OCI-LY1 (cell line): ENCODE results near the gene ZC3H18.

Source experiments
- H2AFZ ChIP-seq: fragments of 200-600 bp; sonication (generic), shearing (Covaris generic); 2 replicates; pipeline ENCODE4 v1.6.0; 2014; ENCODE audit warnings: antibody characterized with exemption, mild to moderate bottlenecking, low read length
- H3F3A ChIP-seq: fragments of 200-600 bp; sonication (generic), shearing (Covaris generic); 2 replicates; pipeline ENCODE4 v1.6.0; 2014; ENCODE audit warnings: mild to moderate bottlenecking, antibody characterized with exemption, low read length, moderate library complexity; ENCODE audit not compliant: insufficient read depth
- H3K27ac ChIP-seq: fragments of 200-600 bp; sonication (generic); 2 replicates; pipeline ENCODE4 v1.5.1; 2014; ENCODE audit warnings: low read length, mixed run types, mild to moderate bottlenecking, low read depth; ENCODE audit not compliant: poor library complexity, severe bottlenecking
- H3K27me3 ChIP-seq: fragments of 200-600 bp; sonication (generic); 2 replicates; pipeline ENCODE4 v1.6.0; 2014; ENCODE audit warnings: antibody characterized with exemption, mild to moderate bottlenecking, low read length, moderate library complexity; ENCODE audit not compliant: insufficient read depth
- H3K36me3 ChIP-seq: fragments of 200-600 bp; sonication (generic); 2 replicates; pipeline ENCODE4 v1.6.1; 2014; ENCODE audit warnings: mild to moderate bottlenecking, antibody characterized with exemption, low read length, moderate library complexity, mixed read lengths; ENCODE audit not compliant: insufficient read depth
- H3K4me1 ChIP-seq: fragments of 200-600 bp; sonication (generic); 2 replicates; pipeline ENCODE4 v1.5.1; 2014; ENCODE audit warnings: mild to moderate bottlenecking, low read length, moderate library complexity; ENCODE audit not compliant: insufficient read depth, severe bottlenecking
- H3K4me2 ChIP-seq: fragments of 200-600 bp; sonication (generic), shearing (Covaris generic); 2 replicates; pipeline ENCODE4 v1.6.1; 2014; ENCODE audit warnings: low read length
- H3K4me3 ChIP-seq: fragments of 200-600 bp; sonication (generic); 2 replicates; pipeline ENCODE4 v1.5.1; 2014; ENCODE audit warnings: low read length, low read depth, mild to moderate bottlenecking, mixed read lengths; ENCODE audit not compliant: poor library complexity, severe bottlenecking
- H3K79me2 ChIP-seq: fragments of 200-600 bp; shearing (Covaris generic); 2 replicates; pipeline ENCODE4 v1.6.1; 2016; ENCODE audit warnings: mixed run types, low read length, mixed read lengths; ENCODE audit not compliant: insufficient read depth
- H3K9ac ChIP-seq: fragments of 200-600 bp; sonication (generic), shearing (Covaris generic); 2 replicates; pipeline ENCODE4 v1.6.1; 2014; ENCODE audit warnings: mild to moderate bottlenecking, low read length, mixed read lengths
- H3K9me2 ChIP-seq: fragments of 200-600 bp; sonication (generic), shearing (Covaris generic); 2 replicates; pipeline ENCODE4 v1.6.1; 2014; ENCODE audit warnings: low read depth, mild to moderate bottlenecking, low read length, mixed read lengths
- H3K9me3 ChIP-seq: fragments of 200-600 bp; shearing (Covaris generic); 2 replicates; pipeline ENCODE4 v1.6.1; 2014; ENCODE audit warnings: low read length, mixed read lengths
- H4K20me1 ChIP-seq: fragments of 200-600 bp; sonication (generic), shearing (Covaris generic); 2 replicates; pipeline ENCODE4 v1.6.0; 2016; ENCODE audit warnings: mild to moderate bottlenecking, low read length; ENCODE audit not compliant: insufficient read depth
- CTCF ChIP-seq: fragments of 200-600 bp; sonication (generic), shearing (Covaris generic); IDR thresholded peaks from 2 replicates; pipeline ENCODE4 v1.5.1; 2017; ENCODE audit warnings: mild to moderate bottlenecking, antibody characterized with exemption, low read length, moderate library complexity, mixed read lengths
- EZH2 ChIP-seq: fragments of 200-600 bp; sonication (generic), shearing (Covaris generic); IDR thresholded peaks from 2 replicates; pipeline ENCODE4 v1.8.0; 2017; ENCODE audit warnings: borderline replicate concordance, mixed run types, mild to moderate bottlenecking, antibody characterized with exemption, low read length, moderate library complexity, mixed read lengths

ZC3H18 gene

GRCh38 chr16:88638323-88639230 lies 68.4 kb downstream of the ZC3H18 start, which contains the start of gene IL17C:
Gene IL17C (plus strand): TSS chr16:88638572. CDS start chr16:88638642, 70 bp downstream.
- no peak for TF ChIP-seq EZH2
- no peak for TF ChIP-seq CTCF
- no peak within 1 kb of the TSS; the same call in 1 of the 2 replicates for H3K9ac ChIP-seq
- peaks cover 16% of the 10 kb centered on the region for H3K27me3 ChIP-seq
- no peaks in the 10 kb centered on the region for H3K79me2 ChIP-seq
- no peaks in the 10 kb centered on the region for H4K20me1 ChIP-seq
- H3K4me2 ChIP-seq: peak within 1 kb of the TSS; percentile 23; the same call in 1 of the 2 replicates
- no peaks in the 10 kb centered on the region for H3F3A ChIP-seq
- H2AFZ ChIP-seq: no peak within 1 kb of the TSS
- peaks cover 45% of the 10 kb centered on the region for H3K4me1 ChIP-seq
- H3K27ac ChIP-seq: peak within 1 kb of the TSS; percentile 50
- H3K36me3 ChIP-seq: peaks cover 13% of the 10 kb centered on the region
- no peak within 1 kb of the TSS for H3K4me3 ChIP-seq
- no peaks in the 10 kb centered on the region for H3K9me2 ChIP-seq
- H3K9me3 ChIP-seq: no peaks in the 10 kb centered on the region

- Histone ChIP-seq H3K27ac (peak overlapping the region; percentile 50), H3K79me2 (no peaks in the 10 kb centered on the region), H3F3A (no peaks in the 10 kb centered on the region), H3K9me2 (no peaks in the 10 kb centered on the region), H3K36me3 (peaks cover 22% of the 10 kb centered on the region), H2AFZ (no peak overlapping the region), H3K4me2 (no peak overlapping the region; the same call in 1 of the 2 replicates), H3K4me3 (no peak overlapping the region), H3K9me3 (no peaks in the 10 kb centered on the region), H4K20me1 (no peaks in the 10 kb centered on the region), H3K9ac (no peak overlapping the region; the same call in 1 of the 2 replicates), H3K4me1 (peaks cover 37% of the 10 kb centered on the region), H3K27me3 (peaks cover 16% of the 10 kb centered on the region)
- TF ChIP-seq EZH2: no peak
- TF ChIP-seq CTCF: no peak
Measured at GRCh38 chr16:88639231-88640038, 69.2 kb downstream of the ZC3H18 start.

- Histone ChIP-seq H3K27ac (peak overlapping the region; percentile 33), H3K9me3 (no peaks in the 10 kb centered on the region), H3K4me3 (no peak overlapping the region), H3K79me2 (no peaks in the 10 kb centered on the region), H2AFZ (no peak overlapping the region), H4K20me1 (no peaks in the 10 kb centered on the region), H3F3A (no peaks in the 10 kb centered on the region), H3K4me1 (peaks cover 30% of the 10 kb centered on the region), H3K9ac (no peak overlapping the region), H3K36me3 (peaks cover 27% of the 10 kb centered on the region), H3K9me2 (no peaks in the 10 kb centered on the region), H3K4me2 (no peak overlapping the region), H3K27me3 (peaks cover 16% of the 10 kb centered on the region)
- TF ChIP-seq CTCF (no peak), EZH2 (no peak)
Measured at GRCh38 chr16:88640039-88640495, 69.9 kb downstream of the ZC3H18 start.
